Endothelial cell of umbilical vein (primary cell): ENCODE results near the gene ICE1. TPM values are rescaled to one million over a fixed set of nuclear protein-coding genes. Genes with fewer than 3 reads are reported as not detected.

Experiments
- BruUV-seq: library from RNA; stranded (reverse); fragments of 400-500 nt; replicated peaks from 2 replicates; lab custom pipeline; 2021; lab: Mats Ljungman, UMichigan
- CTCF ChIA-PET: fragments of 300-600, 350-600 bp; sonication (Branson Sonifier 250); formaldehyde crosslinking; loops from one replicate; lab custom pipeline; 2021; ENCODE audit warnings: antibody characterized with exemption, inconsistent platforms; lab: Charles Lee
- POLR2A ChIA-PET: fragments of 300-600, 350-600 bp; sonication (Branson Sonifier 250); formaldehyde crosslinking; loops from one replicate; lab custom pipeline; 2021; ENCODE audit warnings: antibody characterized with exemption, inconsistent platforms; lab: Charles Lee
- DNase-seq: peaks from one replicate; pipeline ENCODE4 v3.0.0-alpha.2; 2011; ENCODE audit warnings: low read depth, low spot score
- FAIRE-seq: peaks from 2 replicates; lab custom pipeline; 2011; peaks lifted over from hg19 to GRCh38; lab: Jason Lieb, UNC
- H2AFZ ChIP-seq: 2 replicates; pipeline ENCODE4 v1.6.0; 2012; ENCODE audit warnings: low read depth, low read length, control low read depth, inconsistent platforms
- H3K27ac ChIP-seq: 2 replicates; pipeline ENCODE4 v1.5.1; 2011; ENCODE audit warnings: low read depth, mild to moderate bottlenecking, control low read depth, low read length, moderate library complexity; ENCODE audit not compliant: insufficient read depth
- H3K27me3 ChIP-seq, 2 experiments: 2 replicates each; pipeline versions ENCODE4 v1.6.0 to v1.6.1; 2011; ENCODE audit warnings: low read length in 2 of 2, mixed read lengths in 1 of 2; ENCODE audit not compliant: control insufficient read depth in 2 of 2, insufficient read depth in 2 of 2
- H3K36me3 ChIP-seq, 2 experiments: 2 replicates in 1 of 2; 3 replicates in 1 of 2; pipeline ENCODE4 v1.5.1; 2011; ENCODE audit warnings: low read length in 2 of 2, mild to moderate bottlenecking in 1 of 2, moderate library complexity in 1 of 2; ENCODE audit not compliant: control insufficient read depth in 2 of 2, insufficient read depth in 2 of 2; ENCODE audit errors: extremely low read depth in 1 of 2
- H3K4me1 ChIP-seq: 3 replicates; pipeline ENCODE4 v1.5.1; 2011; ENCODE audit warnings: mild to moderate bottlenecking, low read length; ENCODE audit not compliant: control insufficient read depth, insufficient read depth; ENCODE audit errors: extremely low read depth
- H3K4me2 ChIP-seq: 2 replicates; pipeline ENCODE4 v1.6.1; 2011; ENCODE audit warnings: low read length, control low read depth, mixed read lengths; ENCODE audit not compliant: insufficient read depth
- H3K4me3 ChIP-seq, 3 experiments: fragments of 200-600 bp in 1 of 3; sonication (generic), shearing (Covaris generic) in 1 of 3; replicated peaks in 1 of 3; 2 replicates each; pipeline ENCODE4 v1.5.1; 2011 to 2016; ENCODE audit warnings: control low read depth in 3 of 3, low read length in 3 of 3, mild to moderate bottlenecking in 2 of 3, inconsistent platforms in 1 of 3, low read depth in 1 of 3, moderate library complexity in 1 of 3; ENCODE audit not compliant: insufficient read depth in 1 of 3
- H3K79me2 ChIP-seq: 2 replicates; pipeline ENCODE4 v1.6.0; 2012; ENCODE audit warnings: low read length, inconsistent platforms; ENCODE audit not compliant: control insufficient read depth, insufficient read depth
- H3K9ac ChIP-seq: replicated peaks from 2 replicates; pipeline ENCODE3; 2011; ENCODE audit warnings: low read length, control low read depth; ENCODE audit not compliant: insufficient read depth; ENCODE audit errors: extremely low read depth
- H3K9me1 ChIP-seq: replicated peaks from 3 replicates; pipeline ENCODE4 v1.6.0; 2011; ENCODE audit warnings: mild to moderate bottlenecking, low read length; ENCODE audit not compliant: control insufficient read depth, insufficient read depth; ENCODE audit errors: extremely low read depth
- H3K9me3 ChIP-seq: replicated peaks from 2 replicates; pipeline ENCODE4 v1.5.1; 2012; ENCODE audit warnings: low read length, inconsistent platforms; ENCODE audit not compliant: control insufficient read depth, insufficient read depth
- H4K20me1 ChIP-seq: replicated peaks from 2 replicates; pipeline ENCODE3; 2011; ENCODE audit warnings: mild to moderate bottlenecking, low read length; ENCODE audit not compliant: control insufficient read depth, insufficient read depth; ENCODE audit errors: extremely low read depth
- EZH2 ChIP-seq: IDR thresholded peaks from 2 replicates; pipeline ENCODE4 v1.6.1; 2012; ENCODE audit warnings: borderline replicate concordance, low read depth, mild to moderate bottlenecking, moderate library complexity, low read length, inconsistent platforms; ENCODE audit not compliant: severe bottlenecking
- FOS ChIP-seq: IDR thresholded peaks from 2 replicates; pipeline ENCODE4 v1.6.1; 2011; ENCODE audit warnings: mild to moderate bottlenecking, low read length, moderate library complexity, borderline replicate concordance; ENCODE audit not compliant: insufficient read depth
- GATA2 ChIP-seq: IDR thresholded peaks from 2 replicates; pipeline ENCODE4 v1.7.0; 2011; ENCODE audit warnings: low read depth, mild to moderate bottlenecking, moderate library complexity, mixed read lengths, low read length; ENCODE audit not compliant: insufficient read length, insufficient read depth
- JUN ChIP-seq: IDR thresholded peaks from 2 replicates; pipeline ENCODE4 v1.6.1; 2011; ENCODE audit warnings: borderline replicate concordance, low read depth; ENCODE audit not compliant: insufficient read length, insufficient read depth
- MYC ChIP-seq: IDR thresholded peaks from one replicate; pipeline ENCODE4 v1.6.1; 2011; ENCODE audit warnings: mild to moderate bottlenecking, low read depth, low read length
- POLR2AphosphoS5 ChIP-seq: IDR thresholded peaks from 2 replicates; pipeline ENCODE4 v1.6.1; 2012; ENCODE audit warnings: low read depth, mild to moderate bottlenecking, control low read depth, low read length, moderate library complexity; ENCODE audit not compliant: insufficient read depth
- dilution Hi-C: fragments of 300-500 bp; cut with MboI; formaldehyde crosslinking; loops from one replicate; pipeline ENCODE4 v1.15.0; 2019; ENCODE audit warnings: low sequenced_read_pairs; ENCODE audit not compliant: extremely low pct_ligation_motif_present
- intact Hi-C: fragments of 100-400 bp; cut with micrococcal nuclease; formaldehyde crosslinking; loops from one replicate; pipeline ENCODE4 v1.10.0; 2022
- polyA plus RNA-seq, 4 experiments: library from polyadenylated mRNA; depleted of rRNA in 3 of 4; stranded (reverse) in 3 of 4; unstranded in 1 of 4; fragments of >200 nt; gene quantifications; 2 replicates each; pipeline versions ENCODE4 v1.2.1 to v1.2.3, GENCODE V29; 2011 to 2012; ENCODE audit warnings: missing spikeins in 1 of 4
- total RNA-seq: library from RNA; stranded (reverse); gene quantifications from 2 replicates; pipeline ENCODE4 v1.2.3, GENCODE V29; 2021
- TF ChIP-seq, protein P1 (sequence below), 2 donors: IDR thresholded peaks; 1 replicate in 1 of 2; 2 replicates in 1 of 2; pipeline ENCODE4 v1.5.1; 2011; ENCODE audit warnings: low read length in 2 of 2, mild to moderate bottlenecking in 2 of 2, moderate library complexity in 2 of 2, control low read depth in 1 of 2, inconsistent platforms in 1 of 2, low read depth in 1 of 2; ENCODE audit not compliant: insufficient read depth in 1 of 2; ENCODE audit errors: extremely low read depth in 1 of 2

Gene ICE1
- total and polyA plus RNA-seq, 2 donors (not counting 3 experiments of a cell fraction or from before 2014, with no cell fraction given) = 8.8 to 29.1 TPM

DNA sequence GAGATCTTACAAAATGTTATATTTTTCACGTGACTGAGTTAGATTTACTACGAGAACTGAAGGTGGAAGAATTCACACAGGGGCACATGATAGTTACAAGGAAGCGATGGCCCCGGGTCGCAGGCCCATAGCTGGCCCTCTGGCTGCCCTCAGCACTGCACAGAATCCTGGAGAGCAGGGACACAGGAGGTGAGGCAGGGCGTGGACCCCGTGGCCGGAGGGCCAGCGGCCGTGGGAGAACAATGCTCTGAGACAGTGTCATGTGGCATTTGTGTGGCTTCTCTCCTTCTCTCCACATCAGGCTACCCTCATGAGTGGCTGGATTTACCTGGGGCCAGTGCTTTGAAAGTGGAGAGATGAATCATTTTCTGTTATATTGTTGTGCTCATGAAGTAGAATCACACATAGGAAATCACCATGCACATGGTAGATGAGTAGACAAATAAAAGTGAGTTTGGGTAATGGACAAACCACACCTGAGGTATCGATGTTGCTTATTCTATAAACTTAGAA lies 89.5 kb downstream of the ICE1 start:
- Histone ChIP-seq H3K9ac (no peak overlapping the region), H3K4me2 (no peak overlapping the region), H3K27ac (no peak overlapping the region), H3K36me3 (no peaks in the 10 kb centered on the region), H3K9me1 (no peaks in the 10 kb centered on the region), H3K27me3 (no peaks in the 10 kb centered on the region), H4K20me1 (no peaks in the 10 kb centered on the region), H3K4me3 (no peak overlapping the region), H3K4me1 (no peaks in the 10 kb centered on the region), H2AFZ (no peak overlapping the region), H3K9me3 (no peaks in the 10 kb centered on the region), H3K79me2 (no peaks in the 10 kb centered on the region)
- no TSS peak for BruUV-seq
- TF ChIP-seq, protein P1, sequence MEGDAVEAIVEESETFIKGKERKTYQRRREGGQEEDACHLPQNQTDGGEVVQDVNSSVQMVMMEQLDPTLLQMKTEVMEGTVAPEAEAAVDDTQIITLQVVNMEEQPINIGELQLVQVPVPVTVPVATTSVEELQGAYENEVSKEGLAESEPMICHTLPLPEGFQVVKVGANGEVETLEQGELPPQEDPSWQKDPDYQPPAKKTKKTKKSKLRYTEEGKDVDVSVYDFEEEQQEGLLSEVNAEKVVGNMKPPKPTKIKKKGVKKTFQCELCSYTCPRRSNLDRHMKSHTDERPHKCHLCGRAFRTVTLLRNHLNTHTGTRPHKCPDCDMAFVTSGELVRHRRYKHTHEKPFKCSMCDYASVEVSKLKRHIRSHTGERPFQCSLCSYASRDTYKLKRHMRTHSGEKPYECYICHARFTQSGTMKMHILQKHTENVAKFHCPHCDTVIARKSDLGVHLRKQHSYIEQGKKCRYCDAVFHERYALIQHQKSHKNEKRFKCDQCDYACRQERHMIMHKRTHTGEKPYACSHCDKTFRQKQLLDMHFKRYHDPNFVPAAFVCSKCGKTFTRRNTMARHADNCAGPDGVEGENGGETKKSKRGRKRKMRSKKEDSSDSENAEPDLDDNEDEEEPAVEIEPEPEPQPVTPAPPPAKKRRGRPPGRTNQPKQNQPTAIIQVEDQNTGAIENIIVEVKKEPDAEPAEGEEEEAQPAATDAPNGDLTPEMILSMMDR (IDR thresholded peaks at IDR 0.05; ENCODE audit: extremely low read depth in 1 of 2, insufficient read depth in 1 of 2, low read depth in 1 of 2, low read length in 2 of 2) = no peak
- no peak for TF ChIP-seq FOS
- TF ChIP-seq EZH2 = no peak
- no peak for TF ChIP-seq GATA2
- TF ChIP-seq POLR2AphosphoS5 = no peak
- TF ChIP-seq MYC = no peak
- TF ChIP-seq JUN = no peak
- intact Hi-C loops (no loop called here), dilution Hi-C loops (no loop called here)
- DNase-seq = no peak
- FAIRE-seq = no peak
- ChIA-PET CTCF (no interaction called here), POLR2A (no interaction called here)
